GM18505 (cell line): ENCODE measurements around the gene UFD1.

Experiments
- ATAC-seq: cut with Tn5 transposase; IDR thresholded peaks from one replicate; pipeline ENCODE4 v1.9.1; 2021; ENCODE audit not compliant: unreplicated experiment
- POLR2A ChIP-seq: IDR thresholded peaks from 4 replicates; pipeline ENCODE4 v1.6.1; 2011; ENCODE audit warnings: borderline replicate concordance; ENCODE audit not compliant: insufficient read depth, insufficient read length; ENCODE audit errors: extremely low read depth

UFD1 gene

GRCh38 chr22:19464546-19464945, 14.4 kb downstream of the UFD1 start:
- no peak for ATAC-seq
- TF ChIP-seq POLR2A: no peak

GRCh38 chr22:19463491-19464469, 15.2 kb downstream of the UFD1 start:
- no peak for TF ChIP-seq POLR2A
- no peak for ATAC-seq

DNA sequence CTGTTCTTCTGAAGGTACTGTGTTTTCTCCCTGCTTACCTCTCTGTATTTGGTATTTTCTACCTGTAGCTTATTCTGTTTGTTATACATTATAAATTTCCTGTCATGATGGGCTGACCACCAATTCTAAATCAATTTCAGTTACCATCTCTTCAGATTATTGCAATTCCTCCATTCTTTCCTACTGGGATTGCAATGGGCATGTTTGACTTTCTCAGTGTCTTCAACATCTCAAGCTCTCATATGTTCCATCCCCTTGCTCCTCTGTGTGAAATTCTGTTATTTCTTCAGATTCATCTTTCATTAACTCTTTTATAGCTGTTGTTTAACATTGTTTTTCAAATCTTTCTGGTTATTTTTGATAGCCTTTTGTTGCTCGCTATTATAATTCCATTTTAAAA, 16.0 kb downstream of the UFD1 start:
- no peak for TF ChIP-seq POLR2A
- no peak for ATAC-seq

DNA sequence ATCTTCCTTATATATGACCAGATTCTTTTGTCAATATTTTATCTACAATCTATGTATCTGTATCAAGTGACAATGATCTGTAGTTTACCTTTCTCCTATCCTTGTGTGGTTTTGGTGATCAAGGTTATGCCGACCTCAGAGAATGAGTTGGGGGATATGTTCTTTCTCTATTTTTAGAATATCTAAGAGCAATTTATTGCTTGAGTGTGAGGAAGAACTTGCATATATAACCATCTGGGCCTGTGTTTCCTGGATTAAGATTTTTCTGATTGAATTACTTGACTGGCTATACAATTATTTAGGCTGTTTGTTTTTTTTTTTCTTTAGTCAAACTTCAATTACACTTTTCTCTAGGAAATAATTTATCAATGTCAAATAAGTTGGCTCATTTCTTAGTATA, 17.5 kb downstream of the UFD1 start:
- TF ChIP-seq POLR2A: no peak
- no peak for ATAC-seq

GRCh38 chr22:19460036-19460435, 19.0 kb downstream of the UFD1 start:
- ATAC-seq: no peak
- no peak for TF ChIP-seq POLR2A

DNA sequence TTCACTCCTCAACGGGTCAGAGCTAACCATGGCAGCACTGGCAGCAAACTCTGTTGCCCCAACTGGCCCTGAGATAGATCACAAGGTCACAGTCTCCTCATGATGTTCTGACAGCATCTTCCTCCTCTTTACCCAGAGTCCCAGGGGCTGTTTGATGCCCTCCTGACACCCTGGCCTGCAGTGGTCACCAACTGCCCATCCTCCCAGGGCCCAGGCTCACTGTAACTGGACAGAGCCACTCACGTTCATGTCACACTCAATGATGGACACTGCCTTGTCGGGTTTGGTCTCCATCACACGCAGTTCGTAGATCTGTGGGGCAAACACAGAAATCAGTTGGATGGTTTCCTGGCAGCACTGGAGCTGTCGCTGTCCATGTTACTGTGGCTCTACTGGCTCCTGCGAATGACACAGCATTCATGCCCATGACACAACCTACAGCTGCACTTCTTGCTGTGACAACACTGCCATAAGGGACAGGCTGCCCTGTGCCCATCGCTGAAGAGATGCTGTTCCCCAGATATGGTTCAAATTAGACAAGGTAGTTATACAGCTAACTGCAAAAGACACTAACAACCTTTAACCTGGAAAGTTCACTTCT, 21.1 kb downstream of the UFD1 start:
- no peak for ATAC-seq
- no peak for TF ChIP-seq POLR2A

GRCh38 chr22:19456541-19456940, 22.5 kb downstream of the UFD1 start:
- no peak for TF ChIP-seq POLR2A
- no peak for ATAC-seq

GRCh38 chr22:19455585-19456370, 23.2 kb downstream of the UFD1 start:
- TF ChIP-seq POLR2A: no peak
- ATAC-seq: no peak

DNA sequence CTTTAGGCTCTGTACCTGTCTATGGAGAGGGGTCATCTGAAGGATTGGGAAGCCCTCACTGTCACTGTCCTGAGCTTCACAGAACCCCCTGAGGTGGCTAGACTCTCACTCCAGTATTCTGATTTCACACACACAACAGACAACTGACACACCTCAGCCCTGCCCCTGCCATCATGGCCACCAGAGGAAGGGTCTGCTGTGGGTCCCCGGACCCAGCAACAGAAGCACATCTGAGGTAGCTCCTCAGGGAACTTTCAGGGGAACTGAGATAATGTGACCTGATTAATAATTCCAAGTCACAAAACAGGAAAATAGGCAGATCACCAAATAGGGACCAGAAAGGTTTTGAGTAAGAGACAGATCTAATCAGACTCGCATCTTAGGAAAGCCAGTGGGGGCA, 24.0 kb downstream of the UFD1 start:
- ATAC-seq: no peak
- no peak for TF ChIP-seq POLR2A

DNA sequence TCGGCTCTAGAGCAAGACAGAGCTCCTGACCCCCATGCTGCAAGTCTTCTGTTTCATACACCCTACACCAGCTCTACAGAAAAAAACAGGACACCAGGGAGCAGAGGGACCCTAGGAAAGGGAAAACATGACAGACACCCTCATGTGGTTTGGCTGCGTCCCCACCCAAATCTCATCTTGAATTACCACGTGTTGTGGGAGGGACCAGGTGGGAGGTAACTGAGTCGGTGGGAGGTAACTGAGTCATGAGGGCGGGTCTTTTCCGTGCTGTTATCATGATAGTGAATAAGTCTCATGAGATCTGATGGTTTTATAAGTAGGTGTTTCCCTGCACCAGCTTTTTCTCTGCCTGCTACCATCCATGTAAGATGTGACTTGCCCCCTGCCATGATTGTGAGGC, 24.8 kb downstream of the UFD1 start:
- no peak for ATAC-seq
- no peak for TF ChIP-seq POLR2A

GRCh38 chr22:19453718-19454117, 25.3 kb downstream of the UFD1 start:
- no peak for ATAC-seq
- TF ChIP-seq POLR2A: no peak

- TF ChIP-seq POLR2A: no peak
- no peak for ATAC-seq
These were observed 27.4 kb downstream of the UFD1 start for GRCh38 chr22:19451570-19451969.

- TF ChIP-seq POLR2A: no peak
- no peak for ATAC-seq
These were observed 28.4 kb downstream of the UFD1 start for GRCh38 chr22:19450363-19451175.

GRCh38 chr22:19449422-19449767, 29.6 kb downstream of the UFD1 start:
- no peak for TF ChIP-seq POLR2A
- no peak for ATAC-seq
